Stimulated activated CD4-positive, alpha-beta T cell treated with anti-CD3 and anti-CD28 coated beads, Interleukin-12 subunit alpha, Interleukin-12 subunit beta, amount 100 ng/mL, for 48 hours (primary cell): Measurements from ENCODE around the gene ELF1.
"Not testable (repeated sequence)": the region's sequence is repeated elsewhere in the genome, so short reads cannot be mapped to it uniquely, and the experiment has no call there.

Experiments
- DNase-seq, 3 donors: peaks; one replicate each; pipeline ENCODE4 v3.0.0-alpha.2; 2020; ENCODE audit warnings: low read depth in 2 of 3, low spot score in 1 of 3

ELF1 gene

GRCh38 chr13:40941581-40941980 lies 77.5 kb downstream of the ELF1 start:
- no peak for DNase-seq

- no peak for DNase-seq
These were observed 78.3 kb downstream of the ELF1 start for GRCh38 chr13:40940841-40941240.

GRCh38 chr13:40933508-40934204 lies 85.5 kb downstream of the ELF1 start:
- no peak for DNase-seq

- no peak for DNase-seq
These were observed 86.9 kb downstream of the ELF1 start for GRCh38 chr13:40932252-40932651.

- DNase-seq, result no peak
These were observed 87.4 kb downstream of the ELF1 start for GRCh38 chr13:40931719-40932118.

- not testable (repeated sequence) for DNase-seq
These were observed 89.2 kb downstream of the ELF1 start for GRCh38 chr13:40929883-40930282.

GRCh38 chr13:40928980-40929379 lies 90.1 kb downstream of the ELF1 start:
- DNase-seq, result no peak

- no peak for DNase-seq
These were observed 91.2 kb downstream of the ELF1 start for GRCh38 chr13:40927929-40928328.

- DNase-seq, result no peak
These were observed 95.2 kb downstream of the ELF1 start for GRCh38 chr13:40923867-40924266.

- DNase-seq, result no peak
These were observed 96.6 kb downstream of the ELF1 start for GRCh38 chr13:40922437-40923040.

- DNase-seq, result no peak
These were observed 98.3 kb downstream of the ELF1 start for GRCh38 chr13:40920826-40921225.

GRCh38 chr13:40919901-40920300 lies 99.2 kb downstream of the ELF1 start:
- not testable (repeated sequence) for DNase-seq

- DNase-seq, result no peak
These were observed 102.7 kb downstream of the ELF1 start for GRCh38 chr13:40916207-40916998.

GRCh38 chr13:40914863-40915262 lies 104.3 kb downstream of the ELF1 start:
- not testable (repeated sequence) for DNase-seq

GRCh38 chr13:40911341-40911740 lies 107.8 kb downstream of the ELF1 start:
- DNase-seq, result no peak

- no peak for DNase-seq
These were observed 108.6 kb downstream of the ELF1 start for GRCh38 chr13:40910324-40911050.

- not testable (repeated sequence) for DNase-seq
These were observed 109.4 kb downstream of the ELF1 start for GRCh38 chr13:40909541-40910200.

GRCh38 chr13:40908546-40908945 lies 110.6 kb downstream of the ELF1 start:
- no peak for DNase-seq

GRCh38 chr13:40901032-40901431 lies 118.1 kb downstream of the ELF1 start:
- DNase-seq, result not testable (repeated sequence)

GRCh38 chr13:40900568-40900967 lies 118.5 kb downstream of the ELF1 start:
- DNase-seq, result not testable (repeated sequence)

- DNase-seq, result no peak
These were observed 122.1 kb downstream of the ELF1 start for GRCh38 chr13:40897053-40897452.
